IMR-90 (cell line): Measurements from ENCODE around the gene SLC4A1. TPM values are rescaled to one million over a fixed set of nuclear protein-coding genes. Genes with fewer than 3 reads are reported as not detected.

ENCODE experiments used
- ATAC-seq: fragments of 200-7000 bp; cut with Tn5 transposase; 2 replicates; pipeline ENCODE4 v1.9.1; 2020; ENCODE audit warnings: low read depth, mild to moderate bottlenecking, moderate library complexity
- BruUV-seq: library from RNA; stranded (reverse); fragments of 400-500 nt; replicated peaks from 2 replicates; lab custom pipeline; 2021; lab: Mats Ljungman, UMichigan
- CTCF ChIA-PET: fragments of 300-600 bp; formaldehyde crosslinking; extraction: SDS; loops from one replicate; lab custom pipeline; 2021; ENCODE audit warnings: antibody characterized with exemption; lab: Yijun Ruan, JAX
- POLR2A ChIA-PET: fragments of 300-600 bp; sonication (Branson Sonifier 250); formaldehyde crosslinking; loops from one replicate; lab custom pipeline; 2022; ENCODE audit warnings: antibody characterized with exemption; ENCODE audit not compliant: unreplicated experiment; lab: Charles Lee
- DNase-seq: peaks from one replicate; pipeline ENCODE4 v3.0.0; 2013
- H2AFZ ChIP-seq: replicated peaks from 2 replicates; pipeline ENCODE3; 2013; ENCODE audit warnings: low read length, mild to moderate bottlenecking; ENCODE audit not compliant: poor library complexity
- H2AK5ac ChIP-seq: 2 replicates; pipeline ENCODE4 v1.6.1; 2013; ENCODE audit warnings: low read depth, low read length, inconsistent platforms
- H2AK9ac ChIP-seq: replicated peaks from 2 replicates; pipeline ENCODE3; 2013; ENCODE audit warnings: mild to moderate bottlenecking, low read depth, low read length, moderate library complexity; ENCODE audit not compliant: poor library complexity
- H2BK120ac ChIP-seq: 2 replicates; pipeline ENCODE4 v1.6.1; 2013; ENCODE audit warnings: low read depth, low read length, inconsistent platforms
- H2BK15ac ChIP-seq: 3 replicates; pipeline ENCODE4 v1.6.1; 2013; ENCODE audit warnings: low read depth, low read length, inconsistent platforms
- H2BK20ac ChIP-seq: 2 replicates; pipeline ENCODE4 v1.6.1; 2013; ENCODE audit warnings: low read depth, mild to moderate bottlenecking, inconsistent platforms, low read length, moderate library complexity
- H2BK5ac ChIP-seq: 2 replicates; pipeline ENCODE4 v1.6.1; 2013; ENCODE audit warnings: mild to moderate bottlenecking, low read depth, low read length, inconsistent platforms; ENCODE audit not compliant: poor library complexity, severe bottlenecking
- H3K14ac ChIP-seq: replicated peaks from 2 replicates; pipeline ENCODE4 v1.6.1; 2013; ENCODE audit warnings: low read depth, low read length, inconsistent platforms
- H3K18ac ChIP-seq: 2 replicates; pipeline ENCODE4 v1.6.1; 2013; ENCODE audit warnings: low read depth, low read length, control low read depth
- H3K23ac ChIP-seq: 2 replicates; pipeline ENCODE4 v1.6.1; 2013; ENCODE audit warnings: low read depth, low read length, inconsistent platforms
- H3K27ac ChIP-seq: 2 replicates; pipeline ENCODE4 v1.5.1; 2013; ENCODE audit warnings: mild to moderate bottlenecking, control low read depth, low read length; ENCODE audit not compliant: insufficient read depth
- H3K27me3 ChIP-seq: 2 replicates; pipeline ENCODE4 v1.6.1; 2013; ENCODE audit warnings: low read length; ENCODE audit not compliant: control insufficient read depth, insufficient read depth
- H3K36me3 ChIP-seq: 2 replicates; pipeline ENCODE4 v1.6.1; 2013; ENCODE audit warnings: low read length, mixed read lengths; ENCODE audit not compliant: control insufficient read depth, insufficient read depth
- H3K4ac ChIP-seq: 2 replicates; pipeline ENCODE4 v1.6.1; 2013; ENCODE audit warnings: low read depth, low read length, inconsistent platforms
- H3K4me1 ChIP-seq: 2 replicates; pipeline ENCODE4 v1.6.1; 2013; ENCODE audit warnings: low read length, mixed read lengths; ENCODE audit not compliant: control insufficient read depth, insufficient read depth
- H3K4me2 ChIP-seq: 2 replicates; pipeline ENCODE4 v1.6.1; 2013; ENCODE audit warnings: low read depth, mild to moderate bottlenecking, control low read depth, low read length, moderate library complexity
- H3K4me3 ChIP-seq: 2 replicates; pipeline ENCODE4 v1.5.1; 2013; ENCODE audit warnings: low read depth, mild to moderate bottlenecking, control low read depth, low read length, moderate library complexity; ENCODE audit not compliant: insufficient read depth
- H3K56ac ChIP-seq: 2 replicates; pipeline ENCODE4 v1.6.1; 2013; ENCODE audit warnings: low read length, inconsistent platforms; ENCODE audit not compliant: insufficient read depth; ENCODE audit errors: extremely low read depth
- H3K79me1 ChIP-seq, 2 experiments: 2 replicates each; pipeline ENCODE4 v1.6.1; 2013; ENCODE audit warnings: low read length in 2 of 2, inconsistent platforms in 1 of 2, low read depth in 1 of 2
- H3K9ac ChIP-seq: 2 replicates; pipeline ENCODE4 v1.6.1; 2013; ENCODE audit warnings: low read depth, low read length, control low read depth
- H3K9me1 ChIP-seq: 2 replicates; pipeline ENCODE4 v1.6.1; 2013; ENCODE audit warnings: low read length, inconsistent platforms; ENCODE audit not compliant: insufficient read depth
- H3K9me3 ChIP-seq: 2 replicates; pipeline ENCODE4 v1.6.1; 2013; ENCODE audit warnings: low read length; ENCODE audit not compliant: control insufficient read depth, insufficient read depth
- H4K20me1 ChIP-seq: 2 replicates; pipeline ENCODE4 v1.6.1; 2013; ENCODE audit warnings: low read length, inconsistent platforms; ENCODE audit not compliant: insufficient read depth
- H4K5ac ChIP-seq: 2 replicates; pipeline ENCODE4 v1.6.1; 2013; ENCODE audit warnings: mild to moderate bottlenecking, low read depth, low read length, control low read depth
- H4K8ac ChIP-seq, 2 experiments: 2 replicates each; pipeline ENCODE4 v1.6.1; 2013; ENCODE audit warnings: low read depth in 2 of 2, low read length in 2 of 2, control low read depth in 1 of 2, inconsistent platforms in 1 of 2
- H4K91ac ChIP-seq: 2 replicates; pipeline ENCODE4 v1.6.1; 2013; ENCODE audit warnings: low read depth, low read length, inconsistent platforms; ENCODE audit not compliant: insufficient read depth
- BHLHE40 ChIP-seq: fragments of 150-350 bp; IDR thresholded peaks from 2 replicates; pipeline ENCODE4 v1.6.1; 2016; ENCODE audit warnings: mild to moderate bottlenecking, low read depth, low read length
- CEBPB ChIP-seq: IDR thresholded peaks from 2 replicates; pipeline ENCODE4 v1.6.1; 2012; ENCODE audit warnings: low read depth, low read length, improper control_type of control experiment
- CHD1 ChIP-seq: IDR thresholded peaks from 2 replicates; pipeline ENCODE4 v1.6.1; 2012; ENCODE audit warnings: low read depth, low read length, improper control_type of control experiment
- CTCF ChIP-seq: conservative IDR thresholded peaks from 2 replicates; pipeline ENCODE4 v1.5.1; 2012; ENCODE audit warnings: mild to moderate bottlenecking, low read depth, low read length, improper control_type of control experiment
- FOS ChIP-seq: fragments of 150-350 bp; IDR thresholded peaks from 2 replicates; pipeline ENCODE4 v1.6.1; 2016; ENCODE audit warnings: low read depth, low read length
- MAFK ChIP-seq: IDR thresholded peaks from 2 replicates; pipeline ENCODE4 v1.6.1; 2012; ENCODE audit warnings: low read depth, low read length, improper control_type of control experiment
- MAZ ChIP-seq: IDR thresholded peaks from 2 replicates; pipeline ENCODE4 v1.6.1; 2012; ENCODE audit warnings: low read depth, mild to moderate bottlenecking, low read length, improper control_type of control experiment, moderate library complexity, borderline replicate concordance
- MXI1 ChIP-seq: IDR thresholded peaks from 2 replicates; pipeline ENCODE4 v1.6.1; 2012; ENCODE audit warnings: low read depth, mild to moderate bottlenecking, low read length, moderate library complexity, borderline replicate concordance
- NFE2L2 ChIP-seq: fragments of 150-350 bp; IDR thresholded peaks from 2 replicates; pipeline ENCODE4 v1.6.1; 2016; ENCODE audit warnings: low read depth, mild to moderate bottlenecking, low read length
- POLR2A ChIP-seq: IDR thresholded peaks from 2 replicates; pipeline ENCODE4 v1.6.1; 2012; ENCODE audit warnings: mild to moderate bottlenecking, low read depth, low read length
- RAD21 ChIP-seq: IDR thresholded peaks from 2 replicates; pipeline ENCODE4 v1.6.1; 2012; ENCODE audit warnings: low read length, improper control_type of control experiment
- RCOR1 ChIP-seq: IDR thresholded peaks from 2 replicates; pipeline ENCODE4 v1.6.1; 2012; ENCODE audit warnings: mild to moderate bottlenecking, low read length, improper control_type of control experiment; ENCODE audit not compliant: insufficient replicate concordance
- RFX5 ChIP-seq: IDR thresholded peaks from 2 replicates; pipeline ENCODE4 v1.8.0; 2012; ENCODE audit warnings: low read depth, mild to moderate bottlenecking, low read length, moderate library complexity
- SMC3 ChIP-seq: fragments of 150-350 bp; IDR thresholded peaks from 2 replicates; pipeline ENCODE4 v1.6.1; 2016; ENCODE audit warnings: low read depth, mild to moderate bottlenecking, antibody characterized with exemption, low read length, moderate library complexity
- USF2 ChIP-seq: fragments of 150-350 bp; IDR thresholded peaks from 2 replicates; pipeline ENCODE4 v1.6.1; 2017; ENCODE audit warnings: mild to moderate bottlenecking, antibody characterized with exemption, low read length, low read depth
- WGBS, 2 experiments: methylation state at CpG; one replicate each; pipeline versions ENCODE4 v1.1.5 to v1.1.7; 2013; ENCODE audit warnings: missing lambda C conversion rate in 2 of 2; ENCODE audit not compliant: insufficient read length in 1 of 2; ENCODE audit errors: extremely low coverage in 2 of 2; 5-methylcytosine and 5-hydroxymethylcytosine counted together
- dilution Hi-C: fragments of 300-500 bp; cut with HindIII; formaldehyde crosslinking; loops from one replicate; pipeline ENCODE4 v1.14.3; 2018; ENCODE audit warnings: low sequenced_read_pairs; ENCODE audit not compliant: unreplicated experiment
- in situ Hi-C: fragments of 300-500 bp; cut with MboI; formaldehyde crosslinking; loops from 3 replicates; pipeline ENCODE4 v1.14.3; 2019; ENCODE audit warnings: low sequenced_read_pairs, inconsistent platforms, mixed read lengths
- intact Hi-C: fragments of 100-400 bp; cut with micrococcal nuclease; formaldehyde crosslinking; loops from 2 replicates; pipeline ENCODE4 v1.10.0; 2022
- polyA plus RNA-seq, 3 experiments: library from polyadenylated mRNA; depleted of rRNA; stranded (reverse); fragments of >200 nt; gene quantifications; 2 replicates each; pipeline ENCODE4 v1.2.3, GENCODE V29; 2012; ENCODE audit warnings: low replicate concordance in 1 of 3
- total RNA-seq: library from RNA; depleted of rRNA; stranded (reverse); fragments of >200 nt; gene quantifications from 2 replicates; pipeline ENCODE4 v1.2.3, GENCODE V29; 2012
- TF ChIP-seq, protein P1 (sequence below): fragments of 150-350 bp; IDR thresholded peaks from 2 replicates; pipeline ENCODE4 v1.6.1; 2016; ENCODE audit warnings: low read depth, mild to moderate bottlenecking, low read length, moderate library complexity, borderline replicate concordance

Gene SLC4A1
- total and polyA plus RNA-seq, 2 of the 4 experiments (the other 2 are of a cell fraction): not detected

DNA sequence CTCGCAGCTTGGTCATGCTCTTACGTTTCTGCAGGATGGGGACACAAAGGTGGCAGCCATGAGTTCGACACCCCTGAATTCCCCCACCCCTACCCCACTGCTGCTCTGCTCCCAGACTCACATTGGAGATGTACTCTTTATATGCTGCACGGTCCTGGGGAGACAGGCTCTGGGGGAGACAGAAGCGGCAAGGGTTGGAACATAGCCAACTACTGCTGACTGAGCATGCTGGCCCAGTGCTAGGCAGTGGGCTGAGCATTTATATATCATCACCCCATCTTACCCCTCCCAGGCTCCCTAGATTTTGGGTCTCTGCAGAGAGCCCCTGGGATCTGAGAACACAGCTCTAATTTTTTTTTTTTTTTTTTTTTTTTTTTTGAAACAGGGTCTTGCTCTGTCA lies 60.2 kb downstream of the SLC4A1 start:
- CTCF ChIA-PET: interaction anchor here (0.9 kb wide), 1 partner anchor 123 kb away, joined by 3 read pairs; no protein-coding TSS in a partner anchor
- no peak overlapping the region for H3K9ac ChIP-seq
- H3K4me1 ChIP-seq: peaks cover 18% of the 10 kb centered on the region

More for the DNA sequence above, 60.2 kb downstream of the SLC4A1 start:
- Histone ChIP-seq H4K91ac (no peak overlapping the region), H3K4me2 (no peak overlapping the region), H3K27ac (no peak overlapping the region), H2BK15ac (no peak overlapping the region), H3K23ac (no peak overlapping the region), H3K9me3 (no peaks in the 10 kb centered on the region), H3K18ac (no peak overlapping the region), H2AK9ac (peak overlapping the region; percentile 77), H2BK20ac (no peak overlapping the region), H2BK5ac (no peak overlapping the region), H2BK120ac (no peak overlapping the region), H4K8ac (no peak overlapping the region), H3K4ac (no peak overlapping the region), H4K5ac (no peak overlapping the region), H3K79me1 (peaks cover 13 to 51% of the 10 kb centered on the region in 2 experiments; a peak in 3 of 4 replicates), H3K9me1 (peaks cover 23% of the 10 kb centered on the region), H2AK5ac (no peak overlapping the region), H3K27me3 (no peaks in the 10 kb centered on the region), H3K14ac (no peak overlapping the region), H3K4me3 (no peak overlapping the region), H2AFZ (no peak overlapping the region), H4K20me1 (peaks cover 26% of the 10 kb centered on the region; the same call in 1 of the 2 replicates), H3K36me3 (peaks cover 42% of the 10 kb centered on the region), H3K56ac (no peak overlapping the region)
- TF ChIP-seq NFE2L2 (no peak), MAFK (no peak), MXI1 (no peak), POLR2A (no peak), FOS (no peak), CTCF (no peak), RFX5 (no peak), USF2 (no peak), RAD21 (no peak), BHLHE40 (no peak), CHD1 (no peak), RCOR1 (no peak), MAZ (no peak), SMC3 (no peak), CEBPB (no peak)
- TF ChIP-seq, protein P1, sequence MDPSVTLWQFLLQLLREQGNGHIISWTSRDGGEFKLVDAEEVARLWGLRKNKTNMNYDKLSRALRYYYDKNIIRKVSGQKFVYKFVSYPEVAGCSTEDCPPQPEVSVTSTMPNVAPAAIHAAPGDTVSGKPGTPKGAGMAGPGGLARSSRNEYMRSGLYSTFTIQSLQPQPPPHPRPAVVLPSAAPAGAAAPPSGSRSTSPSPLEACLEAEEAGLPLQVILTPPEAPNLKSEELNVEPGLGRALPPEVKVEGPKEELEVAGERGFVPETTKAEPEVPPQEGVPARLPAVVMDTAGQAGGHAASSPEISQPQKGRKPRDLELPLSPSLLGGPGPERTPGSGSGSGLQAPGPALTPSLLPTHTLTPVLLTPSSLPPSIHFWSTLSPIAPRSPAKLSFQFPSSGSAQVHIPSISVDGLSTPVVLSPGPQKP: no peak
- BruUV-seq: no TSS peak
- POLR2A ChIA-PET: no interaction called here
- ATAC-seq (no peak), DNase-seq (no peak)
- WGBS, 2 experiments: 93% methylated on average over 3 of the region's 5 CpGs; no CpG with 5 or more reads in 1 of the 2 experiments
- in situ Hi-C loops: loop anchor here (25.0 kb wide), 2 partner anchors 305 to 430 kb away; partner anchors contain the start of gene GPATCH8
- dilution Hi-C loops: no loop called here
- intact Hi-C loops: no loop called here
